Astrocyte (in vitro differentiated cells and primary cell): ENCODE data around the gene TRAF1. TPM values are rescaled to one million over a fixed set of nuclear protein-coding genes. Genes with fewer than 3 reads are reported as not detected.

Experiments used
- DNase-seq: peaks from one replicate; pipeline ENCODE4 v3.0.0-alpha.2; 2010; ENCODE audit warnings: low read depth
- FAIRE-seq: peaks from 2 replicates; lab custom pipeline; 2011; peaks lifted over from hg19 to GRCh38; lab: Jason Lieb, UNC
- H2AFZ ChIP-seq: 2 replicates; pipeline ENCODE4 v1.6.0; 2012; ENCODE audit warnings: low read depth, low read length, inconsistent platforms
- H3K27ac ChIP-seq: 2 replicates; pipeline ENCODE4 v1.5.1; 2011; ENCODE audit warnings: low read depth, low read length, inconsistent platforms
- H3K27me3 ChIP-seq: 2 replicates; pipeline ENCODE4 v1.6.0; 2011; ENCODE audit warnings: low read length, inconsistent platforms; ENCODE audit not compliant: insufficient read depth
- H3K36me3 ChIP-seq: 2 replicates; pipeline ENCODE4 v1.5.1; 2011; ENCODE audit warnings: low read length, inconsistent platforms; ENCODE audit not compliant: insufficient read depth
- H3K4me1 ChIP-seq: 2 replicates; pipeline ENCODE4 v1.5.1; 2011; ENCODE audit warnings: low read length, inconsistent platforms; ENCODE audit not compliant: insufficient read depth
- H3K4me2 ChIP-seq: 2 replicates; pipeline ENCODE4 v1.6.0; 2012; ENCODE audit warnings: low read length, inconsistent platforms
- H3K4me3 ChIP-seq: 2 replicates; pipeline ENCODE4 v1.5.1; 2011; ENCODE audit warnings: low read depth, mild to moderate bottlenecking, low read length, inconsistent platforms; ENCODE audit not compliant: insufficient read depth
- H3K79me2 ChIP-seq: 2 replicates; pipeline ENCODE4 v1.6.0; 2012; ENCODE audit warnings: mild to moderate bottlenecking, low read length, inconsistent platforms; ENCODE audit not compliant: insufficient read depth
- H3K9ac ChIP-seq: 2 replicates; pipeline ENCODE4 v1.6.0; 2012; ENCODE audit warnings: mild to moderate bottlenecking, low read length, inconsistent platforms
- H3K9me3 ChIP-seq: 2 replicates; pipeline ENCODE4 v1.5.1; 2012; ENCODE audit warnings: low read depth, mild to moderate bottlenecking, low read length, inconsistent platforms; ENCODE audit not compliant: insufficient read depth
- H4K20me1 ChIP-seq: 2 replicates; pipeline ENCODE4 v1.6.0; 2012; ENCODE audit warnings: low read length, inconsistent platforms; ENCODE audit not compliant: insufficient read depth
- H3K27ac Mint-ChIP-seq: one replicate; pipeline ENCODE4 v1.8.0; 2021; ENCODE audit warnings: mild to moderate bottlenecking, mixed read lengths; ENCODE audit not compliant: unreplicated experiment
- H3K27me3 Mint-ChIP-seq: one replicate; pipeline ENCODE4 v1.8.0; 2021; ENCODE audit warnings: low read depth, mixed read lengths; ENCODE audit not compliant: unreplicated experiment
- H3K36me3 Mint-ChIP-seq: one replicate; pipeline ENCODE4 v1.8.0; 2021; ENCODE audit warnings: low read depth, mixed read lengths; ENCODE audit not compliant: unreplicated experiment
- H3K4me1 Mint-ChIP-seq: one replicate; pipeline ENCODE4 v1.8.0; 2021; ENCODE audit warnings: low read depth, mixed read lengths; ENCODE audit not compliant: unreplicated experiment
- H3K4me3 Mint-ChIP-seq: one replicate; pipeline ENCODE4 v1.8.0; 2021; ENCODE audit warnings: mild to moderate bottlenecking, moderate library complexity, mixed read lengths; ENCODE audit not compliant: unreplicated experiment
- H3K9me3 Mint-ChIP-seq: one replicate; pipeline ENCODE4 v1.8.0; 2021; ENCODE audit warnings: mild to moderate bottlenecking, mixed read lengths; ENCODE audit not compliant: unreplicated experiment
- EZH2 ChIP-seq: IDR thresholded peaks from 2 replicates; pipeline ENCODE4 v1.6.1; 2012; ENCODE audit warnings: mild to moderate bottlenecking, low read length, inconsistent platforms; ENCODE audit not compliant: insufficient read depth
- total RNA-seq: library from RNA; stranded (reverse); gene quantifications from 2 replicates; pipeline ENCODE4 v1.2.1, GENCODE V29; 2021
- TF ChIP-seq, protein P1 (sequence below): IDR thresholded peaks from 2 replicates; pipeline ENCODE4 v1.5.1; 2011; ENCODE audit warnings: low read depth, mild to moderate bottlenecking, inconsistent platforms, low read length, moderate library complexity; ENCODE audit not compliant: insufficient read depth

Gene TRAF1
- total RNA-seq, 1 donor from 2014 or later: 4.2 TPM

DNA sequence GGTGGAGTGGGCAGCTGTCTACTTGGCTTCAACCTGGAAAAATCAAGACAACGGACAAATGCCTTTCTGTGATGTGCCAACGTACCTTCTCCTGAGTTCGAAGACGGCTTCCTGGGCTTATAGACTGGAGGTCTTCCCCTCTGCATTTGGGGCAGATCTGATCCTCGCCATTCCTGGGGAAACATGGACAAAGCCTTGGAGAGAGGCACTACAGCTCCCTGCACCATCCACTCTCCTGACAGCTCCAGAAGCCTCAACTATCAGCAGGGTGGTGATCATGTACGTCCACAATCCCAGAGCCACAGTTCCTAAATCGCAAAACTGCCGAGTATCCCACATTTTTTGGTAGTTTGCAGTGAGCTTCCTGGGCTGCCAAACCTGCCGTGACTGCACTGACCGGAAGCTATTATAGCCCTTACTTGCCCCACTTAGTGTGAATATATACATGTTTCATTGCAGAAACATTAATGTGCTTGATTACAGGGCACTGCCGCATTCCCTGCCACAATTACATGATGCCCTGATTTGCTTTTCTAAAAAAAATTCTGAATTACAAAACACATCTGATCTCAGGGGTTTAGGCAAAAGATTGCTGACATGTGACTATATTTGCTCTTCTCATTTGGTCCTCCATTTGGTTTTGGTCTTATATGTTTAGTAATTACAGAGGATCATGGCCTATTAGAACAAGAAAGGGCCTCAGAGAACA, 2.8 kb downstream of the TRAF1 start:
- Mint-ChIP-seq H3K27me3 (no peaks in the 10 kb centered on the region), H3K4me1 (peaks cover 28% of the 10 kb centered on the region), H3K27ac (no peak overlapping the region), H3K36me3 (no peaks in the 10 kb centered on the region), H3K4me3 (no peak overlapping the region), H3K9me3 (no peaks in the 10 kb centered on the region)
- Histone ChIP-seq H3K9ac (no peak overlapping the region), H3K27ac (no peak overlapping the region), H3K9me3 (no peaks in the 10 kb centered on the region), H2AFZ (no peak overlapping the region), H3K4me3 (no peak overlapping the region), H4K20me1 (no peaks in the 10 kb centered on the region), H3K36me3 (no peaks in the 10 kb centered on the region), H3K4me1 (peaks cover 30% of the 10 kb centered on the region), H3K79me2 (no peaks in the 10 kb centered on the region), H3K4me2 (no peak overlapping the region), H3K27me3 (no peaks in the 10 kb centered on the region)
- TF ChIP-seq, protein P1, sequence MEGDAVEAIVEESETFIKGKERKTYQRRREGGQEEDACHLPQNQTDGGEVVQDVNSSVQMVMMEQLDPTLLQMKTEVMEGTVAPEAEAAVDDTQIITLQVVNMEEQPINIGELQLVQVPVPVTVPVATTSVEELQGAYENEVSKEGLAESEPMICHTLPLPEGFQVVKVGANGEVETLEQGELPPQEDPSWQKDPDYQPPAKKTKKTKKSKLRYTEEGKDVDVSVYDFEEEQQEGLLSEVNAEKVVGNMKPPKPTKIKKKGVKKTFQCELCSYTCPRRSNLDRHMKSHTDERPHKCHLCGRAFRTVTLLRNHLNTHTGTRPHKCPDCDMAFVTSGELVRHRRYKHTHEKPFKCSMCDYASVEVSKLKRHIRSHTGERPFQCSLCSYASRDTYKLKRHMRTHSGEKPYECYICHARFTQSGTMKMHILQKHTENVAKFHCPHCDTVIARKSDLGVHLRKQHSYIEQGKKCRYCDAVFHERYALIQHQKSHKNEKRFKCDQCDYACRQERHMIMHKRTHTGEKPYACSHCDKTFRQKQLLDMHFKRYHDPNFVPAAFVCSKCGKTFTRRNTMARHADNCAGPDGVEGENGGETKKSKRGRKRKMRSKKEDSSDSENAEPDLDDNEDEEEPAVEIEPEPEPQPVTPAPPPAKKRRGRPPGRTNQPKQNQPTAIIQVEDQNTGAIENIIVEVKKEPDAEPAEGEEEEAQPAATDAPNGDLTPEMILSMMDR: no peak
- TF ChIP-seq EZH2: no peak
- FAIRE-seq (no peak), DNase-seq (no peak)

DNA sequence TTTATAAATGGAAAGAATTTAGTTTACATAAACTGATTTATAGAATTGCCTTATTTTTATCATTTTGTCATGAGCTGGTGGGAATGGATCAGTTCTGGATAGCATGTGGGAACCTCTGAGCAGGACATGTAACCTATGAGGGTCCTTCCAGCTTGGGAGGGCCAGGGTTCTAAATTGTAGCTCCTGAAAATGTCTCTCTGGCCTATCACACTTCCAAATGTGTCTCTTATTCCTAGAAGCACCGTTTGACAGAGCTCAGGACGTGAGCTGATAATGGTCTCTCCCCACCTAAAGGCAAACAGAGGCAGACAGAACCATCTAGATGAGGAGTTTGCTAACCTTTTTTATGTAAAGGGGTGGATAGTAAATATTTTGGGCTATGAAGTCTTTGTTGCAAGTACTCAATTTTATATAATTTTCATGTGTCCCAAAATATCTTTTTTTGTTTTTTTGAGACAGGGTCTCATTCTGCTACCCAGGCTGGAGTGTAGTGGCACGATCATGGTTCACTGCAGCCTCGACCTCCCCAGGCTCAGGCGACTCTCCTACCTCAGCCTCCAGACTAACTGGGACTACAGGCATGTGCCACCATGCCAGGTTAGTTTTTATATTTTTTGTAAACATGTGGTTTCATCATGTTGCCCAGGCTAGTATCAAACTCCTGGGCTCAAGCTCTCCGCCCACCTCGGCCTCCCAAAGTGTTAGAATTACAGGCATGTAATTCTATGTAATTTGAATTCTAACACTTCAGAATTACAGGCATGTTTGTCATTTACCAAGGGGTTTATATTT, 4.0 kb downstream of the TRAF1 start:
- no peaks in the 10 kb centered on the region for H3K79me2 ChIP-seq
- no peak overlapping the region for H3K27ac ChIP-seq
- Mint-ChIP-seq H3K27me3 (no peaks in the 10 kb centered on the region), H3K4me3 (no peak overlapping the region), H3K9me3 (peaks cover 2% of the 10 kb centered on the region), H3K36me3 (no peaks in the 10 kb centered on the region), H3K4me1 (peaks cover 31% of the 10 kb centered on the region), H3K27ac (no peak overlapping the region)
- H3K4me1 ChIP-seq: peaks cover 24% of the 10 kb centered on the region
- H3K4me3 ChIP-seq: no peak overlapping the region
- TF ChIP-seq, protein P1: no peak
- TF ChIP-seq EZH2: no peak
- H2AFZ ChIP-seq: no peak overlapping the region
- H3K4me2 ChIP-seq: no peak overlapping the region
- DNase-seq: no peak
- no peaks in the 10 kb centered on the region for H4K20me1 ChIP-seq
- FAIRE-seq: no peak
- no peak overlapping the region for H3K9ac ChIP-seq
- H3K36me3 ChIP-seq: no peaks in the 10 kb centered on the region
- no peaks in the 10 kb centered on the region for H3K27me3 ChIP-seq
- no peaks in the 10 kb centered on the region for H3K9me3 ChIP-seq
